Measurements from ENCODE around the gene GRPEL2.
A peak's percentile ranks its signal among the peaks of the same experiment; 100 is the strongest.

Gene GRPEL2

DNA sequence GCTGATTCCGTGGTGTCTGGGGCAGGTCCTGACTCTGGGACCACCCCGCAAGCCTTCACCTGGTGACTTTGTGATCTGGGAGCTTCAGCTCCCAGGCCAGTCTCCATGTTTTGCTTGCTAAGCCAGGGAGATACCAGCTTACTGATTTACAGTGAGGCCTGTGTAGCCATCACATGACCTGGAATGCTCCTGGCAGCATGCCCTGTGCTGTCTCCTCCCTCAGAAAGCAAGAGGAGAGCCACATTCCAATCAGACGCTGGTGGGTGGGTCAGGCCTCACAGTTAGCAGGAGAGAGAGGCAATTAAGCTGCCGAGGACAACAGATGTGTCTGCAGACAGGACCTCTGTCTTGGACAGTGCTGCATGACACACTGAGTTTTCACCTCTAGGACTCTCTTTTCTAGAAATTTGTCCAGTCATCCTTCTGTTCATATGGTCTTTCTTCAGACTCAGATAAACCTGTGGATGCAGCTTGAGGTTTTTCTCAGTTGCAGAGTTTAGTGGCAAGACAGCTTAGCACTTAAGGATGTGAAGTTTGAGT, 24.4 kb upstream of the GRPEL2 start:
- peak; percentile 80 for DNase-seq

GRCh38 chr5:149322518-149322917, 22.8 kb upstream of the GRPEL2 start:
- DNase-seq, result no peak

GRCh38 chr5:149323210-149323609, 22.1 kb upstream of the GRPEL2 start:
- DNase-seq, result no peak

GRCh38 chr5:149323621-149324205, 21.6 kb upstream of the GRPEL2 start:
- DNase-seq, result no peak

DNA sequence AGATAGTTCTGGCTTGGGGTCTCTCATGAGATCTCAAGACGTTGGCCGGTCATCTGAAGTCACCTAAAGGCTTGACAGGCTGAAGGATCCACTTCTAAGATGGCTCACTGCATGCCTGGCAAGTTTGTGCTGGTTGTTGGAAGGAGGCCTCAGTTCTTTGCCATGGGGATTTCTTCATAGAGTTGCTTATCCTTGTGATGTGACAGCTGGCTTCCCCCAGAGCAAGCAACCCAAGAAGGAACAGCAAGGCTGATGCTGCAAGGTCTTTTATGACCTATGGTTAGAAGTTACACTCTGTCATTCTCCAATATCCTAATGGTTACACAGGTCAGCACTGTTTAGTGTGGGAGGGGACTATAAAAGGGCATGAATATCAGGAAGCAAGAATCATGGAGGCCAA, 20.7 kb upstream of the GRPEL2 start:
- no peak for DNase-seq

- no peak for DNase-seq
Observed at GRCh38 chr5:149325166-149325735, 20.0 kb upstream of the GRPEL2 start.

DNA sequence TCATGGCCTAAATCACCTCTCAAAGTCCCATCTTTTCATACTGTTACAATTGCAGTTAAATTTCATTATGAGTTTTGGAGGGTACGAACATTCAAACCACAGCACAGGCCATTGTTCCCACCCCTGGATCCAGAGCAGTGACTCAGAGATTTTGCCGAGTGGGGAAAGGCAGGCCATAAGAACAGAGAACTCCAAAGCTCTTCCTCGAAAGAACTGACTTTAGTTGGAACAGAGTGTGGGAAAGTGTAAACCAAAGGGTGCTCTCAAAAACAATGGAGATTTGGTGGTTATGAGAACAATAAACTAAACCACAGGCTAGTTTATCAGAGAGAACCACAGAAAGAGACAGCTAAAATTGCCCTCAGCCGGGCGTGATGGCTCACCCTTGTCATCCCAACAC, 19.4 kb upstream of the GRPEL2 start:
- DNase-seq, result no peak

DNA sequence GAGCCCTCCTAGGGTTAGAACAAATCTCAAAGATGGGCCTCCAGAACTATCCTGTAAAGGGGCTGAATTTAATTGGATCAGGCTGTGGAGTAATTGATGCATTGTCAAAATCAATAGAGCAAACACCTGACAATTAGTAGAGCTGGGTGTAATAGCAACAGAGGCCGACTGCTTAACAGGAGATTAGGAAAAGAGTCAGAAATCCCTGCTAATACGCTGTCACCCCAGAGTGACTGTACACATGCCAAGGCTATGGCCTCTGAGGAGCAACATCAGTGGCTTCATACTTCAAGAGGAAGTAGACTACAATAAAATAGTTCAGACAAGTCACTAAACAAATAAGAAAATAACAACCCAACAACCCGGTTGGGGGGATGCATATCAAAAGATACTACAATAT, 18.7 kb upstream of the GRPEL2 start:
- no peak for DNase-seq

- DNase-seq, result no peak
Observed at GRCh38 chr5:149328177-149328576, 17.1 kb upstream of the GRPEL2 start.

DNA sequence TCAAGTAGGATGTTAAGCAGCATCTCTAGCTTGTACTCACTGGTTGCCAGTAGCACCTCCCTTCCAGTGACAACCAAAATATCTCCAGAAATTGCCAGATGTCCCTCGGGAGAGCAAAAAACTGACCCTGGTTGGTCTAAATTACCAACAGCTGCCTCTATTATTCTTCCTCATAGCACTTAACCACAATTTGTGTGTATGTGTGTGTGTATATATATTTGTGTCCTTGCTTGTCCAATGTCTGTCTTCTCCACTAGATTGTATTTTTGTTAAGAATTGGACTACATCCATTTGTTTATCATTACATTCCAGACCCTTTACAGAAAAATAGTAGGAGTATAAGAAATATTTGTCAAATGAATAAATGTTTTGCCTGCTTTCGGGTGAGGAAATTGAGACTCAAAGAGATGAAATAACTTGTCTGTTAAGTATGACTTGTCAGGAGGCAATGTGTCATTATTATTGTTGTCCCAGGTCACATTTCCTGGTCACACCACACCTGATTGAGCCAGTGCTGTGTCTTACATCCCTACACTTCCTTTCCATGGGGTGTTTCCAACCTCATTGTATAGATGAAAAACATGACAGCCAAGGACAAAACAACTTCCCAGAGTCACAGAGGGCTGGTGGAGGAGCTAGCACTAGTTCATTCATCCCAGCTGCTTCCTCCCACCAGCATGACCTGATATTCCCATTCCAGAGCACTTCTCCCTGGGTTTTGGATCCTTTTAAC, 11.4 kb upstream of the GRPEL2 start:
- no peak for DNase-seq

DNA sequence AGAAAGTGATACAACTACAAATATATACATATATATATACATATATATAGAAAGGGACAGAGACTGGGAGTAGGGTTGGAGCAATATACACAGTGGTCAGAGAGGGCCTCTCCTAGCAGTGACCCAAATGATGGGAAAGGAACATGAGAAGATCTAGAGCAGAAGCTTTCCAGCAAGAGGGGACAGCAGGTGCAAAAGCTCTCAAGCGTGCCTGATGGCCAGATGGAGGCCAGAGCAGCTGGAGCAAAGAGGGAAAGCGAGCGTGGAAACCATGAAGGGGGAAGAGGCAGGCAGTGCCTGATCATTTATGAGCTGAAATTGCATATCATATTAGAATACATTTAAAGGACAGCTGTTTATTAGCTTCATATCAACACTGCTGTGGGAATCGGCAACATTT, 7.6 kb upstream of the GRPEL2 start:
- peak; percentile 81 for DNase-seq

- no peak for DNase-seq
Observed at GRCh38 chr5:149338364-149338763, 6.9 kb upstream of the GRPEL2 start.

GRCh38 chr5:149340920-149341319, 4.4 kb upstream of the GRPEL2 start:
- no peak for DNase-seq

DNA sequence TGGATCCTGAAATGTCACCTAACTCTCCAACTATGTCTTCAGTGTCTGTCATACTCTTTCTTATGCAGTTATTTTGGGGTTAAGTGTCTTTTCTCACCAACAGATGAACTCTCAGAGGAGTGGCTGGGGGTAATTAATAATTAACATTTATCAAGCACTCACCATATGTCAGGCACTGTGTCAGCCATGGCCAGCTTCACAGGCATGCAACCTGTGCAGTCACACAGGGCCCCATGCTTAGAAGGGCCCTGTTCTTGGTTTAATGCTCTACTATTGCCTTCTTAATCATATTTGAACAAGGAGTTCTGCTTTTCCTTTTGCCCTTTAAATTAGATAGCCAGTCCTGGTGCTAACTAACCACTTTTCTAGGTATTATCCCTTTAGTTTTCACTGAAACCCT, 3.4 kb upstream of the GRPEL2 start:
- no peak for DNase-seq

- DNase-seq, result no peak
Observed at GRCh38 chr5:149344151-149344550, 1.1 kb upstream of the GRPEL2 start.

DNA sequence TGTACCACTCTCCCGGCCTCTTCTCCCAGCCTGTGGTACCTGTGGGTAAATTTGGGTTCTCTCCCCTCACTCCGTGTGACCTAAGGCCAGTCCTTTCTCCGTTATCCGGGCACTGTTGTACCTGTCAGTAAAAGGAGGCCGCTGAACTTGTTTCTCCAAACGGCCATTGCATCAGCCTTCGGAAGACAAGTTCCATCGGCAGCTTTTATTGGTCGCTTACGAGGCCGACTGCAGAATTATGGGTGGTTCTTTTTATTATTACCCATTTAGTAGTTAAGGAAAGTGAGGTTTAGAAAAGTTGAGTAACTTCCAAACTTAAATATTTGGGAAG, 558 bp downstream of the GRPEL2 start:
- no peak for DNase-seq

GRCh38 chr5:149348518-149348917, 3.2 kb downstream of the GRPEL2 start:
- no peak for DNase-seq

DNA sequence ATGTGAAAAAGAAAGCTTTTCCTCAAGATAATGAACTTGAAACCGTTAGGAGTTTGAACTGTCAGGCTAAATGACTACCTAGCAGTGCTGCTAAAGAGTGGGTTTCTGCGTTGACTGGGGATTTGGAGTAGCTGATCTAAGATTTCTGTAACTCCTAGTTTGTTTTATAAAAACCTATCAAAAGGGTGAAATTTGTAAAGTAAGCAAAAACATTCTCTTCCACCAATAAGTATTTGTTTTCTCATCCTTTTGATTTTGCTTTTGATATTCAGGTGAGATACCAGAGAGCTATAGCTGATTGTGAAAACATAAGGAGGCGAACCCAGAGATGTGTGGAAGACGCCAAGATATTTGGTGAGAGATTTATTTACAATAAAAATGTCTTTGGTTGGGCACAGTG, 4.1 kb downstream of the GRPEL2 start:
- DNase-seq, result no peak

- DNase-seq, result no peak
Observed at GRCh38 chr5:149352169-149352568, 6.9 kb downstream of the GRPEL2 start.

DNA sequence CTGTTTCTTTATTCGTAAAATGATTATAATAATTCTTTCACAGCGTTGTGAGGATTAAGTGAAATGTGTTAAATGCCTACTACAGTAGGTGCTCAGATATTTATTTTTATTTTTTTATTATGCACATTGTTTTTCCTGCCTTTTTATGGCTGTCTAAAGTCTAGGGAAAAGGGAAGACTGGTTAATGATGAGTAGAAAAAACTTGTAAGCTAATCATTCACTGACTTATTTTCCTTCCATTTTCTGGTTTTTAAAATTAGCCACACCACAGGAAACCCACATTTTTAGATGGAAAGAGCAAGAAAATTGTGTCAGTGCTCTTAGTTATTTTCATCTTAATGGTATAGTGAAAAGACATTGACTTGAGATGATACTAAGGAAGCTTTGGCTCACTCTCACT, 8.6 kb downstream of the GRPEL2 start:
- DNase-seq, result no peak

GRCh38 chr5:149355688-149356087, 10.4 kb downstream of the GRPEL2 start:
- no peak for DNase-seq

- no peak for DNase-seq
Observed at GRCh38 chr5:149356391-149356790, 11.1 kb downstream of the GRPEL2 start.

DNA sequence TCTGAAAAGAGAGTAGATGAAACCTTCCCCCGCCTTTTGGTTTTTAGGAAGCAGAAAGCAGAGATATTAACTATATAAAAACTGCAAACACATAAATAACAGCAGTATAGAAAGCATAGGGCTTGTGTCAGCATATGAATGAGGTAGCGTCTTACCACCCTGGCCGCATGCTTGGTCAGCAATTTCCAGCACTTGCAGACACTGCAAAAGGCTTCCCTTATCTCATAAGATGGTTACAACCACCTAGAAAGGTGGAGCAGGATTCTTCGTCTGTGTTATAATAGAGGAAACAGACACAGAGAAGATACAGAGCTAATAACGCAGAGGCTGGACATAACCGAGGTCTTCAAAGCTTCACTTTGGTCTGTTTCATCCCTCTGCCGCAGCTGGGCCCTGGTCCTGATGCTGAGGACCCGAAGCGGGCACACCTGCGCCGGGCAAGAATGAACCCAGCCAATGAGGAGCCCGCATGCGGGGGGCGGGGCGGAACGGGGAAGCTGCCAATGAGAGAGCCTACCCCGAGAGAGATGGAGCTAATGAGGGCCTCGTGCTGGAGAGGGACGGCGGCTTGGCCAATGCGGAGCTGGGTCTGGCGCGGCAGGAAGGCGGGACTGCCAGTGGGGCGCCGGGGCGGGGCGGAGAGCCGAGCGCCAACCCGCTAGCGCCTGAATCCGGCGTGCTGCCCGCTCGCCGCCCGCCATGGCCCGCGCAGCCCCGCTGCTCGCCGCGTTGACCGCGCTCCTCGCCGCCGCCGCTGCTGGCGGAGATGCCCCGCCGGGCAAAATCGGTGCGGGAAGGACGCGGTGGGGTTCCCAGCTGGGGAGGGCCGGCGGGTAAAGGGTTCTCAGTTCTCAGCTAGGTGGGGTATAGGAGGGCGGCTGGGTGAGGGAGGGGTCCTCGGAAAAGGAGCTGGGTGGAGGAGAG, 12.3 kb downstream of the GRPEL2 start, which contains the start of gene PCYOX1L:
Gene PCYOX1L, plus strand, starts transcription at position 677 of the 924 bp plus-strand sequence. Its CDS starts 23 bp downstream, at position 700.
- peak; percentile 94 for DNase-seq

Data from SHP77 treated with DMSO at 0.1 percent for 48 hours (cell line).